ENCODE measurements around the gene YBX2. TPM values are rescaled to one million over a fixed set of nuclear protein-coding genes. Genes with fewer than 3 reads are reported as not detected.

The YBX2 gene
- total RNA-seq, 1 experiment from 2014 or later = 24.0 TPM

DNA sequence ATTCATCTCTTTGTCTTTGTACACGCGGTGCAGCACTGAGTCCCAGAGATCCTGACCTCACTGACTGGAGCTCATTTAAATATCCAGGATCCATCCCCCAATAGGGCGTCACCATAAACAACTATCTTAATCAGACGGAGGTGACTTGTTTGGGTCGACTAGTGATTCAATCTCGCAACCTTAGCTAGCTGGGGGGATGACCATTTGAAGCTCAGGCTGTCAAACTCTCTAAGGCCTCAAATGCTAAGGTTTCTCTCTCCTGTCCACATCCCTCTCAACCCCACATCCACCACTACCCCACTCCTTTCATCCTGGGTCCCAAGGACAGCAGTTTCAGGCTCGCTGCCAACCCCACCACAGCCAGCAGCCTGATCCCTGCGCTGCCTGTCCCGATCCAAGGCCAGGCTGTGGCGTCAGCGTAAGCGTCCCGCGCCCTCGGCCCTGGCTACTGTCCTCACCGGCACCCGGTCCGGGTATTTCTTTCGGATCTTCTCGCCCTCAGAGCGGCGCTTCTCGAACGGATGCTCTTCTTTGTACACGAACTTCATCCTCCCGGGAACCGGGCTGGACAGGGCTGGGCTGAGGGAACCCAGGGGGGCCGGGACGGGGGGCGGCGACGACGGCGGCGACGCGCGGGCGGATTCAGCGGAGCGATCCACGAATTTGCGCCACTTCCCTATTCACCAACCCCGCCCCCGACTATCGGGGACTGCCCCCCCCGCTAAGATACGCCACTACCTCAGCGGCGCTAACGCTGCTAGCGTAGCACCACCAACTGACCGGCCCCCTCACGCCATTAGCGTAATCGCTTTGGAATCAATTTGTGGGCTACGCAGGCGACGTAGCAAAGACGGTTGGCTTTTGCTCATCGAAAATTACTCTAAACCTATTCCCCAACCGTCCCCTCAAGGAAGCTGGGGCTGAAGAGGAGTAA is 52.4 kb downstream of the YBX2 start, which contains the start of gene GABARAP:
Gene GABARAP, minus strand, starts transcription at position 667 of the 934 bp plus-strand sequence. Its CDS starts 119 bp downstream, at position 548.
- no peak within 1 kb of the TSS for H2BK20ac ChIP-seq (ENCODE audit: low read depth, low read length, poor library complexity, severe bottlenecking)
- peak within 1 kb of the TSS; percentile 52 for H2BK12ac ChIP-seq (ENCODE audit: insufficient read length, low read depth, low read length)
- peaks cover 31 to 56% (median 52%) of the 10 kb centered on the region in 3 experiments for H3K36me3 Mint-ChIP-seq (ENCODE audit: insufficient read depth in 1 of 3, low read depth in 3 of 3)
- WGBS (ENCODE audit: extremely low coverage, insufficient read length, low lambda C conversion rate) = no CpG with 5 or more reads among the region's 62 CpGs
- no peak within 1 kb of the TSS for H4K5ac ChIP-seq (ENCODE audit: insufficient read length, low read depth, low read length)
- H3K4me1 Mint-ChIP-seq = peaks cover 38 to 40% of the 10 kb centered on the region in 2 experiments
- DNase-seq = peak; percentile 93
- H2BK15ac ChIP-seq (ENCODE audit: low read depth, low read length) = no peak within 1 kb of the TSS
- peaks cover 0 to 2% of the 10 kb centered on the region in 2 experiments; a peak in 2 of 5 replicates for H3K9me3 Mint-ChIP-seq
- peak within 1 kb of the TSS; percentile 96 to 100 (median 99) for H3K27ac Mint-ChIP-seq
- H3K4ac ChIP-seq (ENCODE audit: low read depth, low read length) = peak within 1 kb of the TSS; percentile 34; the same call in 1 of the 2 replicates
- H3K4me2 ChIP-seq (ENCODE audit: insufficient read depth, insufficient read length, low read length) = peak within 1 kb of the TSS; percentile 98
- H3K18ac ChIP-seq (ENCODE audit: insufficient read length, low read depth, low read length) = peak within 1 kb of the TSS; percentile 73
- no peaks in the 10 kb centered on the region for H3K4me1 ChIP-seq (ENCODE audit: insufficient read depth, low read length)
- no peak within 1 kb of the TSS for H2BK120ac ChIP-seq (ENCODE audit: low read depth, low read length, poor library complexity, severe bottlenecking)
- H3K9ac ChIP-seq (ENCODE audit: extremely low read depth, insufficient read length, low read length) = peak within 1 kb of the TSS; percentile 93
- H3K9me3 ChIP-seq (ENCODE audit: control insufficient read depth, low read depth, low read length) = no peaks in the 10 kb centered on the region
- H3K27me3 ChIP-seq (ENCODE audit: insufficient read depth, low read length) = no peaks in the 10 kb centered on the region
- H2BK5ac ChIP-seq (ENCODE audit: insufficient read length, low read length) = peak within 1 kb of the TSS; percentile 60
- no peaks in the 10 kb centered on the region; the same call in 1 of the 2 replicates for H3K27me3 Mint-ChIP-seq (ENCODE audit: low read depth)
- H4K8ac ChIP-seq (replicated peaks; ENCODE audit: insufficient read length, low read depth, low read length) = no peak within 1 kb of the TSS
- no peak within 1 kb of the TSS for H3K23ac ChIP-seq (ENCODE audit: insufficient read length, low read depth, low read length)
- peak within 1 kb of the TSS; percentile 80 for H3K27ac ChIP-seq (ENCODE audit: insufficient read length, low read depth, low read length)
- peak within 1 kb of the TSS; percentile 95 to 97 for H3K4me3 Mint-ChIP-seq
- peaks cover 8% of the 10 kb centered on the region; the same call in 1 of the 2 replicates for H3K79me2 ChIP-seq (ENCODE audit: insufficient read depth, low read length)
- H3K79me1 ChIP-seq (ENCODE audit: insufficient read depth, low read depth, low read length, poor library complexity, severe bottlenecking) = peaks cover 9% of the 10 kb centered on the region
- H4K91ac ChIP-seq (ENCODE audit: insufficient read length, low read depth, low read length) = peak within 1 kb of the TSS; percentile 20
- peaks cover 4% of the 10 kb centered on the region for H3K23me2 ChIP-seq (ENCODE audit: insufficient read length, low read depth, low read length, poor library complexity, severe bottlenecking)
- H2AFZ ChIP-seq (ENCODE audit: low read length) = no peak within 1 kb of the TSS
- peak within 1 kb of the TSS; percentile 25 for H3K56ac ChIP-seq (ENCODE audit: insufficient read length, low read depth, low read length)
- H4K20me1 ChIP-seq (ENCODE audit: control insufficient read depth, insufficient read depth, insufficient read length) = no peaks in the 10 kb centered on the region
- no peak within 1 kb of the TSS for H2AK5ac ChIP-seq (ENCODE audit: insufficient read length, low read length)
- H3T11ph ChIP-seq (ENCODE audit: low read length) = peak within 1 kb of the TSS; percentile 68
- H3K14ac ChIP-seq (ENCODE audit: insufficient read depth, low read length) = peak within 1 kb of the TSS; percentile 83
- TF ChIP-seq, protein P1, sequence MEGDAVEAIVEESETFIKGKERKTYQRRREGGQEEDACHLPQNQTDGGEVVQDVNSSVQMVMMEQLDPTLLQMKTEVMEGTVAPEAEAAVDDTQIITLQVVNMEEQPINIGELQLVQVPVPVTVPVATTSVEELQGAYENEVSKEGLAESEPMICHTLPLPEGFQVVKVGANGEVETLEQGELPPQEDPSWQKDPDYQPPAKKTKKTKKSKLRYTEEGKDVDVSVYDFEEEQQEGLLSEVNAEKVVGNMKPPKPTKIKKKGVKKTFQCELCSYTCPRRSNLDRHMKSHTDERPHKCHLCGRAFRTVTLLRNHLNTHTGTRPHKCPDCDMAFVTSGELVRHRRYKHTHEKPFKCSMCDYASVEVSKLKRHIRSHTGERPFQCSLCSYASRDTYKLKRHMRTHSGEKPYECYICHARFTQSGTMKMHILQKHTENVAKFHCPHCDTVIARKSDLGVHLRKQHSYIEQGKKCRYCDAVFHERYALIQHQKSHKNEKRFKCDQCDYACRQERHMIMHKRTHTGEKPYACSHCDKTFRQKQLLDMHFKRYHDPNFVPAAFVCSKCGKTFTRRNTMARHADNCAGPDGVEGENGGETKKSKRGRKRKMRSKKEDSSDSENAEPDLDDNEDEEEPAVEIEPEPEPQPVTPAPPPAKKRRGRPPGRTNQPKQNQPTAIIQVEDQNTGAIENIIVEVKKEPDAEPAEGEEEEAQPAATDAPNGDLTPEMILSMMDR (conservative IDR thresholded peaks at IDR 0.05) = no peak

All from H9 (cell line).